ENCODE data around the gene VEZT.
"Not testable (repeated sequence)": the region's sequence is repeated elsewhere in the genome, so short reads cannot be mapped to it uniquely, and the experiment has no call there.

VEZT gene

GRCh38 chr12:95261109-95261508 is 43.5 kb downstream of the VEZT start:
- no peak for DNase-seq

GRCh38 chr12:95262808-95263207 is 45.2 kb downstream of the VEZT start:
- peak; percentile 64 for DNase-seq

- DNase-seq: no peak
These were observed 48.2 kb downstream of the VEZT start for GRCh38 chr12:95265765-95266164.

GRCh38 chr12:95266254-95266653 is 48.6 kb downstream of the VEZT start:
- no peak for DNase-seq

GRCh38 chr12:95269892-95270291 is 52.3 kb downstream of the VEZT start:
- no peak for DNase-seq

GRCh38 chr12:95271465-95271864 is 53.9 kb downstream of the VEZT start:
- DNase-seq: no peak

- no peak for DNase-seq
These were observed 59.5 kb downstream of the VEZT start for GRCh38 chr12:95277139-95277538.

- no peak for DNase-seq
These were observed 62.2 kb downstream of the VEZT start for GRCh38 chr12:95279856-95280255.

GRCh38 chr12:95282266-95282665 is 64.7 kb downstream of the VEZT start:
- DNase-seq: no peak

- no peak for DNase-seq
These were observed 65.8 kb downstream of the VEZT start for GRCh38 chr12:95283371-95283770.

- DNase-seq: no peak
These were observed 69.1 kb downstream of the VEZT start for GRCh38 chr12:95286713-95287112.

- no peak for DNase-seq
These were observed 73.9 kb downstream of the VEZT start for GRCh38 chr12:95291501-95291900.

- DNase-seq: no peak
These were observed 81.3 kb downstream of the VEZT start for GRCh38 chr12:95298916-95299315.

- DNase-seq: no peak
These were observed 82.7 kb downstream of the VEZT start for GRCh38 chr12:95300286-95300685.

- no peak for DNase-seq
These were observed 85.9 kb downstream of the VEZT start for GRCh38 chr12:95303476-95303875.

GRCh38 chr12:95304673-95305198 is 87.1 kb downstream of the VEZT start:
- peak; percentile 24 for DNase-seq

- no peak for DNase-seq
These were observed 95.0 kb downstream of the VEZT start for GRCh38 chr12:95312656-95313055.

- not testable (repeated sequence) for DNase-seq
These were observed 97.1 kb downstream of the VEZT start for GRCh38 chr12:95314756-95315155.

GRCh38 chr12:95316798-95317197 is 99.2 kb downstream of the VEZT start:
- DNase-seq: no peak

- DNase-seq: peak; percentile 74
These were observed 100.5 kb downstream of the VEZT start for GRCh38 chr12:95318071-95318545.

- DNase-seq: no peak
These were observed 102.2 kb downstream of the VEZT start for GRCh38 chr12:95319694-95320331.

- no peak for DNase-seq
These were observed 104.1 kb downstream of the VEZT start for GRCh38 chr12:95321516-95322246.

- DNase-seq: no peak
These were observed 104.7 kb downstream of the VEZT start for GRCh38 chr12:95322326-95322725.

GRCh38 chr12:95323212-95323611 is 105.6 kb downstream of the VEZT start:
- DNase-seq: no peak

All from NCI-H226 (cell line).